ENCODE data around the gene FGD6.

Gene FGD6

DNA sequence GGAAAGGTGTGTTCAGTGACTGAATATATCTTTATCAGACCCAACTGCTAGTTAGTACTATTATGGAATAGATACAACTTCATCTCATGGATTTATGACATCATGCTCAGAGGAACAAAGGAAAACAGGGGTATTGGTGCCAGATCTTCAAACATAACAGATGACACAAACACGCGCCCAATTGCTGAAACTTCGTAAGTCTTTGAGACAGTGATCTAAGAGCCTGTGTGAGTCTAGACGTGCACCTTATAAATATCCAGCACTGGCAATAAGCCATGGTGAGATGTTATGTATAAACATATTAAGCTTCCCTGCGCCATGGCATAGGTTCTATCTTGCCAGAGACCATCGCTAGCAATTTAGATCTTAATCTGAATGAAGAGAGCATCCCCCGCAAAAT is 101.6 kb downstream of the FGD6 start:
- Histone ChIP-seq H2AFZ (ENCODE audit: low read length) (no peak overlapping the region), H3K9ac (ENCODE audit: low read length) (no peak overlapping the region)

DNA sequence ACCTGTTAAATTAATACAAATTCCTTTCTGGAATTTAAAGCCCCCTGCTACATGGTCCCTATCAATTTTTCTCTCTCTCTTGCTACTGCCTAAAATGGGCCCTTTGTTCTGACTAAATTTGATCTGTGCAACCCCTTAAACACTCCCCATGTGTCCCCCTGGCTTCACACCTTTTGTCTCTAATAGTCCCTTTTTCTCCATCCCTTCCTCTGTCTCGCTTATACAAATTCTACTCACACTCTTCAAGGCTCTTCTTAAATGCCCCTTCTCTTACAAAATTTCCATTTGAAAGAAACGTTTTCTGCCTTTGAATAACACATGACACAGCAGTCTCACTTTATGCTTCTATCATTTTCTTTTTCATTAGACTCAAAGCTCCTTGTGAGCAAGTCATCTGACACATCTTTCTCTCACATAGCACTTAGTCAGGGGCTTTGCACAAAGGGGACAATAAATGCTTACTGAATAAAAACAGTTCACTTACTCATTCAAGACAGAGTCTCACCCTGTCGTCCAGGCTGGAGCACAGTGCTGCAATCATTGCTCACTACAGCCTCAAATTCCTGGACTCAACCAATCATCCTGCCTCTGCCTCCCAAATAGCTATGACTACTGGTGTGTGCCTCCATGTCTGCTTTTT is 102.4 kb downstream of the FGD6 start:
- H4K20me1 ChIP-seq (ENCODE audit: insufficient read depth, low read length): no peaks in the 10 kb centered on the region
- H3K9ac ChIP-seq (ENCODE audit: low read length): no peak overlapping the region
- H3K4me2 ChIP-seq (ENCODE audit: low read length): no peak overlapping the region

More for the DNA sequence above, 101.6 kb downstream of the FGD6 start:
- Histone ChIP-seq H3K27ac (ENCODE audit: low read depth, low read length, poor library complexity, severe bottlenecking) (no peak overlapping the region), H3K9me2 (ENCODE audit: low read depth, low read length) (no peaks in the 10 kb centered on the region), H3F3A (ENCODE audit: insufficient read depth, low read length) (no peaks in the 10 kb centered on the region), H3K36me3 (ENCODE audit: insufficient read depth, low read length) (no peaks in the 10 kb centered on the region), H3K79me2 (ENCODE audit: insufficient read depth, low read length) (no peaks in the 10 kb centered on the region), H3K4me1 (ENCODE audit: insufficient read depth, low read length, severe bottlenecking) (no peaks in the 10 kb centered on the region), H3K4me2 (ENCODE audit: low read length) (no peak overlapping the region), H3K9me3 (ENCODE audit: low read length) (no peaks in the 10 kb centered on the region), H4K20me1 (ENCODE audit: insufficient read depth, low read length) (no peaks in the 10 kb centered on the region), H3K4me3 (ENCODE audit: low read depth, low read length, poor library complexity, severe bottlenecking) (no peak overlapping the region), H3K27me3 (ENCODE audit: insufficient read depth, low read length) (no peaks in the 10 kb centered on the region)
- no peak for TF ChIP-seq EZH2 (IDR thresholded peaks at IDR 0.05; ENCODE audit: borderline replicate concordance, low read length)
- TF ChIP-seq, protein P1, sequence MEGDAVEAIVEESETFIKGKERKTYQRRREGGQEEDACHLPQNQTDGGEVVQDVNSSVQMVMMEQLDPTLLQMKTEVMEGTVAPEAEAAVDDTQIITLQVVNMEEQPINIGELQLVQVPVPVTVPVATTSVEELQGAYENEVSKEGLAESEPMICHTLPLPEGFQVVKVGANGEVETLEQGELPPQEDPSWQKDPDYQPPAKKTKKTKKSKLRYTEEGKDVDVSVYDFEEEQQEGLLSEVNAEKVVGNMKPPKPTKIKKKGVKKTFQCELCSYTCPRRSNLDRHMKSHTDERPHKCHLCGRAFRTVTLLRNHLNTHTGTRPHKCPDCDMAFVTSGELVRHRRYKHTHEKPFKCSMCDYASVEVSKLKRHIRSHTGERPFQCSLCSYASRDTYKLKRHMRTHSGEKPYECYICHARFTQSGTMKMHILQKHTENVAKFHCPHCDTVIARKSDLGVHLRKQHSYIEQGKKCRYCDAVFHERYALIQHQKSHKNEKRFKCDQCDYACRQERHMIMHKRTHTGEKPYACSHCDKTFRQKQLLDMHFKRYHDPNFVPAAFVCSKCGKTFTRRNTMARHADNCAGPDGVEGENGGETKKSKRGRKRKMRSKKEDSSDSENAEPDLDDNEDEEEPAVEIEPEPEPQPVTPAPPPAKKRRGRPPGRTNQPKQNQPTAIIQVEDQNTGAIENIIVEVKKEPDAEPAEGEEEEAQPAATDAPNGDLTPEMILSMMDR (IDR thresholded peaks at IDR 0.05; ENCODE audit: low read length): no peak

DNA sequence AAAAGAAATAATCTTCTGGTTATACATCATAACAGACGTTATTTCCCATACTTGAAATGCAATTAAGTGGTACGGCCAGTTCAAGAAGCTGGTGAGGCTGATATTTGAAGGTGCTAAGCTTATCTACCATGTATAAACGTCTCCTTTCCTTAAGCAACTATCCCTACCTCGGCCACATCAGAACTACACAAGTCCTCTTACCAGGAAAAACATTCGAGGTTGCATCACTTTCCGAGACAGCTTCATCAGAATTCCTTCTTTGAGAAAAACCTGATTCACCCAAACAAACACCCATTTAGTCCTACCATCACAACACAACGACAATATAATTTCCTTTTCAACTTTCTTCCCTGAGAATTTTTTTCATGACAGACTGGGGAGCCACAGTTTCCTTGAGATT is 109.9 kb downstream of the FGD6 start:
- H3K4me1 ChIP-seq (ENCODE audit: insufficient read depth, low read length, severe bottlenecking): no peaks in the 10 kb centered on the region
- H3K36me3 ChIP-seq (ENCODE audit: insufficient read depth, low read length): no peaks in the 10 kb centered on the region
- TF ChIP-seq, protein P1 (IDR thresholded peaks at IDR 0.05; ENCODE audit: low read length): no peak
- no peaks in the 10 kb centered on the region for H3K79me2 ChIP-seq (ENCODE audit: insufficient read depth, low read length)
- H3K4me2 ChIP-seq (ENCODE audit: low read length): no peak overlapping the region
- H2AFZ ChIP-seq (ENCODE audit: low read length): no peak overlapping the region
- H3K9me2 ChIP-seq (ENCODE audit: low read depth, low read length): no peaks in the 10 kb centered on the region
- H4K20me1 ChIP-seq (ENCODE audit: insufficient read depth, low read length): no peaks in the 10 kb centered on the region
- no peaks in the 10 kb centered on the region for H3K9me3 ChIP-seq (ENCODE audit: low read length)
- no peaks in the 10 kb centered on the region for H3K27me3 ChIP-seq (ENCODE audit: insufficient read depth, low read length)
- no peaks in the 10 kb centered on the region for H3F3A ChIP-seq (ENCODE audit: insufficient read depth, low read length)
- H3K27ac ChIP-seq (ENCODE audit: low read depth, low read length, poor library complexity, severe bottlenecking): no peak overlapping the region
- H3K9ac ChIP-seq (ENCODE audit: low read length): no peak overlapping the region
- no peak overlapping the region for H3K4me3 ChIP-seq (ENCODE audit: low read depth, low read length, poor library complexity, severe bottlenecking)

More for the DNA sequence above, 102.4 kb downstream of the FGD6 start:
- Histone ChIP-seq H3K4me3 (ENCODE audit: low read depth, low read length, poor library complexity, severe bottlenecking) (no peak overlapping the region), H3F3A (ENCODE audit: insufficient read depth, low read length) (no peaks in the 10 kb centered on the region), H2AFZ (ENCODE audit: low read length) (no peak overlapping the region), H3K4me1 (ENCODE audit: insufficient read depth, low read length, severe bottlenecking) (no peaks in the 10 kb centered on the region), H3K79me2 (ENCODE audit: insufficient read depth, low read length) (no peaks in the 10 kb centered on the region), H3K27ac (ENCODE audit: low read depth, low read length, poor library complexity, severe bottlenecking) (no peak overlapping the region), H3K9me3 (ENCODE audit: low read length) (no peaks in the 10 kb centered on the region), H3K36me3 (ENCODE audit: insufficient read depth, low read length) (no peaks in the 10 kb centered on the region), H3K9me2 (ENCODE audit: low read depth, low read length) (no peaks in the 10 kb centered on the region), H3K27me3 (ENCODE audit: insufficient read depth, low read length) (no peaks in the 10 kb centered on the region)
- TF ChIP-seq EZH2 (IDR thresholded peaks at IDR 0.05; ENCODE audit: borderline replicate concordance, low read length): no peak
- TF ChIP-seq, protein P1 (IDR thresholded peaks at IDR 0.05; ENCODE audit: low read length): no peak
